ENCODE measurements around the gene TAS2R41. TPM values are rescaled to one million over a fixed set of nuclear protein-coding genes. Genes with fewer than 3 reads are reported as not detected.

The TAS2R41 gene
- total and polyA plus RNA-seq, 2 of the 4 experiments (the other 2 are of a cell fraction) = not detected

DNA sequence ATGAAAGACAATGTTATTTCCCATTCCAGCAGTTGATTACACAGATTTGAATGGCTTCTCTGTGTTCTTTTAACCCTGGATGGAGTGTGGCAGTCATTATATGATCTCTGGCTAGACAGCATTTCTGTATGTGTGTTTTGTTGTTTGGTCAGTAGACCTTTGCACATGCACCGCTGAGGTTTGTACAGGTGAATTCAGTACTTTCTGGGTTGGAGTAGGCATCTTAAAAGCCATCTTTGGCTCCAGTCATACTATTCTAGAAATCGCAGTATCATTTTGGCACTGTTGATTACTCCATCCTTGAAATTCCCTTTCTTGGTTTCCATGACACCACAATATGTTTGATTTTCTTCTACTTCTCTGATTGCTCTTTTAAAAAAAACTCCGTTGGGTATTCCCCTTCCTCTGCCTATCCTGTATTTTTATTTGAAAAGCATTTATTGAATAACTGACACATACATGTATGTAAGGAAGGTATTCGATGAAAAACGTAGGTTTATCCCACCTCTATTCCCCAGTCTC is 29.9 kb downstream of the TAS2R41 start:
- Histone ChIP-seq H2AK5ac (ENCODE audit: low read depth, low read length) (no peak overlapping the region), H3K14ac (replicated peaks; ENCODE audit: low read depth, low read length) (no peak overlapping the region), H3K9me1 (ENCODE audit: insufficient read depth, low read length) (no peaks in the 10 kb centered on the region), H4K8ac (ENCODE audit: low read depth in 2 of 2, low read length in 2 of 2) (no peak overlapping the region), H3K23ac (ENCODE audit: low read depth, low read length) (no peak overlapping the region), H2BK15ac (ENCODE audit: low read depth, low read length) (no peak overlapping the region), H2BK120ac (ENCODE audit: low read depth, low read length) (no peak overlapping the region), H3K9me3 (ENCODE audit: control insufficient read depth, insufficient read depth, low read length) (no peaks in the 10 kb centered on the region), H3K9ac (ENCODE audit: low read depth, low read length) (no peak overlapping the region), H3K56ac (ENCODE audit: extremely low read depth, insufficient read depth, low read length) (no peak overlapping the region), H2AK9ac (replicated peaks; ENCODE audit: low read depth, low read length, poor library complexity) (no peak overlapping the region), H3K4ac (ENCODE audit: low read depth, low read length) (no peak overlapping the region), H4K91ac (ENCODE audit: insufficient read depth, low read depth, low read length) (no peak overlapping the region), H3K79me1 (ENCODE audit: low read depth in 1 of 2, low read length in 2 of 2) (no peaks in the 10 kb centered on the region), H3K4me2 (ENCODE audit: low read depth, low read length) (no peak overlapping the region), H2BK20ac (ENCODE audit: low read depth, low read length) (no peak overlapping the region), H4K5ac (ENCODE audit: low read depth, low read length) (no peak overlapping the region), H3K4me3 (ENCODE audit: insufficient read depth, low read depth, low read length) (no peak overlapping the region), H3K4me1 (ENCODE audit: control insufficient read depth, insufficient read depth, low read length) (peaks cover 4% of the 10 kb centered on the region; the same call in 1 of the 2 replicates), H2BK5ac (ENCODE audit: low read depth, low read length, poor library complexity, severe bottlenecking) (no peak overlapping the region), H4K20me1 (ENCODE audit: insufficient read depth, low read length) (no peaks in the 10 kb centered on the region), H3K36me3 (ENCODE audit: control insufficient read depth, insufficient read depth, low read length) (no peaks in the 10 kb centered on the region), H3K27me3 (ENCODE audit: control insufficient read depth, insufficient read depth, low read length) (peaks cover 6% of the 10 kb centered on the region; the same call in 1 of the 2 replicates), H3K27ac (ENCODE audit: insufficient read depth, low read length) (no peak overlapping the region), H3K18ac (ENCODE audit: low read depth, low read length) (no peak overlapping the region), H2AFZ (replicated peaks; ENCODE audit: low read length, poor library complexity) (no peak overlapping the region)
- in situ Hi-C loops (cut with MboI; ENCODE audit: low sequenced_read_pairs) = no loop called here
- ATAC-seq (ENCODE audit: low read depth) = no peak
- no TSS peak for BruUV-seq (replicated peaks)
- CTCF ChIA-PET = no interaction called here
- 100% methylated on average over 1 of the region's 5 CpGs; no CpG with 5 or more reads in 1 of the 2 experiments for WGBS, 2 experiments (ENCODE audit: extremely low coverage in 2 of 2, insufficient read length in 1 of 2)
- dilution Hi-C loops (cut with HindIII; ENCODE audit: low sequenced_read_pairs, unreplicated experiment) = no loop called here
- TF ChIP-seq FOS (IDR thresholded peaks at IDR 0.05; ENCODE audit: low read depth, low read length) = no peak
- TF ChIP-seq, protein P1, sequence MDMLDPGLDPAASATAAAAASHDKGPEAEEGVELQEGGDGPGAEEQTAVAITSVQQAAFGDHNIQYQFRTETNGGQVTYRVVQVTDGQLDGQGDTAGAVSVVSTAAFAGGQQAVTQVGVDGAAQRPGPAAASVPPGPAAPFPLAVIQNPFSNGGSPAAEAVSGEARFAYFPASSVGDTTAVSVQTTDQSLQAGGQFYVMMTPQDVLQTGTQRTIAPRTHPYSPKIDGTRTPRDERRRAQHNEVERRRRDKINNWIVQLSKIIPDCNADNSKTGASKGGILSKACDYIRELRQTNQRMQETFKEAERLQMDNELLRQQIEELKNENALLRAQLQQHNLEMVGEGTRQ (IDR thresholded peaks at IDR 0.05; ENCODE audit: low read depth, low read length) = no peak
- TF ChIP-seq RFX5 (IDR thresholded peaks at IDR 0.05; ENCODE audit: low read depth, low read length) = no peak
- no peak for TF ChIP-seq MAZ (IDR thresholded peaks at IDR 0.05; ENCODE audit: borderline replicate concordance, low read depth, low read length)
- TF ChIP-seq CHD1 (IDR thresholded peaks at IDR 0.05; ENCODE audit: low read depth, low read length) = no peak
- no peak for TF ChIP-seq MXI1 (IDR thresholded peaks at IDR 0.05; ENCODE audit: borderline replicate concordance, low read depth, low read length)
- TF ChIP-seq, protein P2, sequence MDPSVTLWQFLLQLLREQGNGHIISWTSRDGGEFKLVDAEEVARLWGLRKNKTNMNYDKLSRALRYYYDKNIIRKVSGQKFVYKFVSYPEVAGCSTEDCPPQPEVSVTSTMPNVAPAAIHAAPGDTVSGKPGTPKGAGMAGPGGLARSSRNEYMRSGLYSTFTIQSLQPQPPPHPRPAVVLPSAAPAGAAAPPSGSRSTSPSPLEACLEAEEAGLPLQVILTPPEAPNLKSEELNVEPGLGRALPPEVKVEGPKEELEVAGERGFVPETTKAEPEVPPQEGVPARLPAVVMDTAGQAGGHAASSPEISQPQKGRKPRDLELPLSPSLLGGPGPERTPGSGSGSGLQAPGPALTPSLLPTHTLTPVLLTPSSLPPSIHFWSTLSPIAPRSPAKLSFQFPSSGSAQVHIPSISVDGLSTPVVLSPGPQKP (IDR thresholded peaks at IDR 0.05; ENCODE audit: borderline replicate concordance, low read depth, low read length) = no peak
- no peak for TF ChIP-seq RAD21 (IDR thresholded peaks at IDR 0.05; ENCODE audit: low read length)
- TF ChIP-seq SMC3 (IDR thresholded peaks at IDR 0.05; ENCODE audit: low read depth, low read length) = no peak
- no peak for TF ChIP-seq RCOR1 (IDR thresholded peaks at IDR 0.05; ENCODE audit: insufficient replicate concordance, low read length)
- TF ChIP-seq, protein P3, sequence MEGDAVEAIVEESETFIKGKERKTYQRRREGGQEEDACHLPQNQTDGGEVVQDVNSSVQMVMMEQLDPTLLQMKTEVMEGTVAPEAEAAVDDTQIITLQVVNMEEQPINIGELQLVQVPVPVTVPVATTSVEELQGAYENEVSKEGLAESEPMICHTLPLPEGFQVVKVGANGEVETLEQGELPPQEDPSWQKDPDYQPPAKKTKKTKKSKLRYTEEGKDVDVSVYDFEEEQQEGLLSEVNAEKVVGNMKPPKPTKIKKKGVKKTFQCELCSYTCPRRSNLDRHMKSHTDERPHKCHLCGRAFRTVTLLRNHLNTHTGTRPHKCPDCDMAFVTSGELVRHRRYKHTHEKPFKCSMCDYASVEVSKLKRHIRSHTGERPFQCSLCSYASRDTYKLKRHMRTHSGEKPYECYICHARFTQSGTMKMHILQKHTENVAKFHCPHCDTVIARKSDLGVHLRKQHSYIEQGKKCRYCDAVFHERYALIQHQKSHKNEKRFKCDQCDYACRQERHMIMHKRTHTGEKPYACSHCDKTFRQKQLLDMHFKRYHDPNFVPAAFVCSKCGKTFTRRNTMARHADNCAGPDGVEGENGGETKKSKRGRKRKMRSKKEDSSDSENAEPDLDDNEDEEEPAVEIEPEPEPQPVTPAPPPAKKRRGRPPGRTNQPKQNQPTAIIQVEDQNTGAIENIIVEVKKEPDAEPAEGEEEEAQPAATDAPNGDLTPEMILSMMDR (conservative IDR thresholded peaks at IDR 0.05; ENCODE audit: low read depth, low read length) = no peak
- intact Hi-C loops (cut with micrococcal nuclease) = no loop called here
- DNase-seq = no peak
- POLR2A ChIA-PET (ENCODE audit: unreplicated experiment) = no interaction called here

All from IMR-90 (cell line).